ENCODE results near the gene TNS4. TPM values are rescaled to one million over a fixed set of nuclear protein-coding genes. Genes with fewer than 3 reads are reported as not detected.

TNS4 gene
- total and polyA plus RNA-seq, 9 of the 15 experiments (the other 6 are each of a cell fraction or from before 2014, with no cell fraction given) = 0.04 to 0.73 (median 0.24) TPM; not detected in 1

- TF ChIP-seq, protein P1, sequence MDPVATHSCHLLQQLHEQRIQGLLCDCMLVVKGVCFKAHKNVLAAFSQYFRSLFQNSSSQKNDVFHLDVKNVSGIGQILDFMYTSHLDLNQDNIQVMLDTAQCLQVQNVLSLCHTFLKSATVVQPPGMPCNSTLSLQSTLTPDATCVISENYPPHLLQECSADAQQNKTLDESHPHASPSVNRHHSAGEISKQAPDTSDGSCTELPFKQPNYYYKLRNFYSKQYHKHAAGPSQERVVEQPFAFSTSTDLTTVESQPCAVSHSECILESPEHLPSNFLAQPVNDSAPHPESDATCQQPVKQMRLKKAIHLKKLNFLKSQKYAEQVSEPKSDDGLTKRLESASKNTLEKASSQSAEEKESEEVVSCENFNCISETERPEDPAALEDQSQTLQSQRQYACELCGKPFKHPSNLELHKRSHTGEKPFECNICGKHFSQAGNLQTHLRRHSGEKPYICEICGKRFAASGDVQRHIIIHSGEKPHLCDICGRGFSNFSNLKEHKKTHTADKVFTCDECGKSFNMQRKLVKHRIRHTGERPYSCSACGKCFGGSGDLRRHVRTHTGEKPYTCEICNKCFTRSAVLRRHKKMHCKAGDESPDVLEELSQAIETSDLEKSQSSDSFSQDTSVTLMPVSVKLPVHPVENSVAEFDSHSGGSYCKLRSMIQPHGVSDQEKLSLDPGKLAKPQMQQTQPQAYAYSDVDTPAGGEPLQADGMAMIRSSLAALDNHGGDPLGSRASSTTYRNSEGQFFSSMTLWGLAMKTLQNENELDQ (CRISPR knock-in tag; IDR thresholded peaks at IDR 0.05; ENCODE audit: borderline replicate concordance) = no peak
- TF ChIP-seq CBX3 (IDR thresholded peaks at IDR 0.05; ENCODE audit: borderline replicate concordance in 1 of 2, low read length in 2 of 2) (no peak), SP1 (CRISPR knock-in tag; IDR thresholded peaks at IDR 0.05) (no peak), EZH2 (IDR thresholded peaks at IDR 0.05; ENCODE audit: borderline replicate concordance, low read depth, low read length) (no peak)
These were observed 16.4 kb downstream of the TNS4 start (continued) for GRCh38 chr17:40484973-40485530.

DNA sequence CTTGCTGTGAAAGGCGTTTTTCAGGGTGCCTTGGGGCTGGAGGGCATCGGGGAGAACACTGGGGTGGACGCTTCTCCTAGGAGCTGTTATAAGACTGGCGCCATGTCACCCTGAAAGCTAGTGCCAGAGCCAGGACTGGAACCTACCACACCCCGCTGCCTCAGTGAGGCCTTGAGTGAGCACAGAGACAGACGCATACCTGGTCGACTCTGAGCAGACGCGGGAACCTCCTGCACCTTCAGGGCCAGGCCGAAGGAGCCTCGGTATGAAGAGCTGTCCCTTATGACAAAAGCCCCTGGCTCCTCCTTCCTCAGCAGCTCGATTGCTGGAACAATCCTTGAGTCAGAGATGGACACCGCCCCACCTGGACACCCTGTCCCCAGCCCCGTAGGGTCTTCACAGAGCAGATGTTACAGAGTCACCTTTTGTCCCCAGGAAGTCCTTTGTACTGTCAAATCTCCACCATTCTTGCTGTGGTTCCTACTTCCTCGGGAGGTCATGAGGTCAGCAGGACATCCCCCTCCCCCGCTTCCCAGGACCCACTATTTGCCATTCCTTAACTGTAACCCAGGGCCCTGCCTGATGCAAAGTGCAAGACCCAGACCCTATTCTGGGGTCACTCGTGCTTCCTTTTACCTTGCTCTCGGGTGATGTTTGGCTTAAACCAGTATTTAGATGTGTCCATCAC lies 17.0 kb downstream of the TNS4 start:
- intact Hi-C loops (cut with micrococcal nuclease) = no loop called here
- ChIA-PET POLR2A (interaction anchor here (0.6 to 2.9 kb wide), 3 partner anchors 9 to 360 kb away, joined by 3 to 13 read pairs (median 3); no protein-coding TSS in a partner anchor), CTCF (ENCODE audit: low intra/inter-chr PET ratio) (no interaction called here)
- no peak for DNase-seq (ENCODE audit: extremely low read depth in 1 of 4, low spot score in 3 of 4)
- no TSS peak for BruUV-seq (replicated peaks)
- Histone ChIP-seq H3K9ac (ENCODE audit: insufficient read depth in 1 of 2, low read depth in 2 of 2, low read length in 2 of 2) (peak overlapping the region in 1 of 2 experiments; percentile 10; a peak in 1 of 4 replicates), H3K9me3 (replicated peaks; ENCODE audit: control insufficient read depth, insufficient read depth, low read depth, low read length) (no peaks in the 10 kb centered on the region), H3K27me3 (ENCODE audit: control insufficient read depth in 2 of 2, insufficient read depth in 2 of 2, low read length in 2 of 2) (no peaks in the 10 kb centered on the region), H4K20me1 (replicated peaks; ENCODE audit: control insufficient read depth, insufficient read depth, low read length) (no peaks in the 10 kb centered on the region), H3K79me2 (ENCODE audit: control insufficient read depth, insufficient read depth, low read length) (no peaks in the 10 kb centered on the region), H3K27ac (ENCODE audit: extremely low read depth, low read depth, low read length) (no peak overlapping the region; the same call in 2 of the 3 replicates), H3K9me1 (ENCODE audit: control insufficient read depth, insufficient read depth, low read length) (no peaks in the 10 kb centered on the region), H3K36me3 (ENCODE audit: control insufficient read depth, insufficient read depth, low read length) (no peaks in the 10 kb centered on the region), H3K4me3 (no peak overlapping the region), H2AFZ (ENCODE audit: low read depth, low read length) (no peak overlapping the region; the same call in 1 of the 2 replicates), H3K4me2 (ENCODE audit: insufficient read depth, low read length) (no peak overlapping the region), H3K4me1 (replicated peaks in 1 of 2; ENCODE audit: control insufficient read depth in 2 of 2, insufficient read depth in 2 of 2, low read length in 2 of 2) (peaks cover 29 to 34% of the 10 kb centered on the region in 2 experiments)
- in situ Hi-C loops (cut with MboI) = no loop called here
- 58% methylated on average over 18 of the region's 18 CpGs for WGBS (ENCODE audit: insufficient coverage, low coverage, missing lambda C conversion rate)
- 0 out of 4 replicates have a peak, but pooled peaks of 1 of the 2 experiments have one; percentile 15 for TF ChIP-seq KDM1A (IDR thresholded peaks at IDR 0.05)
- TF ChIP-seq, protein P2, sequence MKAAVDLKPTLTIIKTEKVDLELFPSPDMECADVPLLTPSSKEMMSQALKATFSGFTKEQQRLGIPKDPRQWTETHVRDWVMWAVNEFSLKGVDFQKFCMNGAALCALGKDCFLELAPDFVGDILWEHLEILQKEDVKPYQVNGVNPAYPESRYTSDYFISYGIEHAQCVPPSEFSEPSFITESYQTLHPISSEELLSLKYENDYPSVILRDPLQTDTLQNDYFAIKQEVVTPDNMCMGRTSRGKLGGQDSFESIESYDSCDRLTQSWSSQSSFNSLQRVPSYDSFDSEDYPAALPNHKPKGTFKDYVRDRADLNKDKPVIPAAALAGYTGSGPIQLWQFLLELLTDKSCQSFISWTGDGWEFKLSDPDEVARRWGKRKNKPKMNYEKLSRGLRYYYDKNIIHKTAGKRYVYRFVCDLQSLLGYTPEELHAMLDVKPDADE (conservative IDR thresholded peaks at IDR 0.05; ENCODE audit: control insufficient read depth, low read depth, low read length) = no peak
- ATAC-seq = no peak
- FAIRE-seq = no peak

Data from K562 (cell line).